GM12874 (cell line): ENCODE measurements around the gene PSMC3IP.
"Not testable (repeated sequence)": the region's sequence is repeated elsewhere in the genome, so short reads cannot be mapped to it uniquely, and the experiment has no call there.

ENCODE experiments used
- CTCF ChIP-seq: IDR thresholded peaks from 2 replicates; pipeline ENCODE4 v1.5.1; 2011; ENCODE audit warnings: low read depth, mild to moderate bottlenecking, control low read depth, low read length, moderate library complexity; ENCODE audit not compliant: insufficient read depth

PSMC3IP gene

GRCh38 chr17:42553161-42553818 lies 24.2 kb downstream of the PSMC3IP start:
- no peak for TF ChIP-seq CTCF

DNA sequence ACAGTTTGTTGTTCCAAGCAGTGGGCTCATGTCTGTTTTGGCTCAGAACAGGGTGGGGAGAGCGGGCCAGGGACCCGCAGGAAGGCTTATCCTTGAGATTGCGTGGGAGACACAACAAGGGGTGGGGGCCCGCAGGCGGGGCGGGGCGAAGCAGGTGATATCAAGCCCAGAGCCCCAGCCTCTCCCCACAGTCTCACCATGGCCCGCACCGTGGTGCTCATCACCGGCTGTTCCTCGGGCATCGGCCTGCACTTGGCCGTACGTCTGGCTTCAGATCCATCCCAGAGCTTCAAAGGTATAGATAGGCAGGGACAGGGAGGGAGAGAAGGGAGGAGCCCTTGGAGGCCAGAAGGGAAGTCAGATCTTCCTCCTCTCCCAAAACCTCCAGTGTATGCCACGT lies 24.8 kb downstream of the PSMC3IP start, which contains the start of gene HSD17B1:
Gene HSD17B1, plus strand, starts transcription at position 188 of the 400 bp plus-strand sequence. Its CDS starts 11 bp downstream, at position 199.
- TF ChIP-seq CTCF: not testable (repeated sequence)

GRCh38 chr17:42548993-42549755 lies 28.4 kb downstream of the PSMC3IP start:
- TF ChIP-seq CTCF: no peak

- 0 out of 2 replicates have a peak, but pooled peaks have one; percentile 39 for TF ChIP-seq CTCF
Observed at GRCh38 chr17:42548070-42548837, 29.3 kb downstream of the PSMC3IP start.

DNA sequence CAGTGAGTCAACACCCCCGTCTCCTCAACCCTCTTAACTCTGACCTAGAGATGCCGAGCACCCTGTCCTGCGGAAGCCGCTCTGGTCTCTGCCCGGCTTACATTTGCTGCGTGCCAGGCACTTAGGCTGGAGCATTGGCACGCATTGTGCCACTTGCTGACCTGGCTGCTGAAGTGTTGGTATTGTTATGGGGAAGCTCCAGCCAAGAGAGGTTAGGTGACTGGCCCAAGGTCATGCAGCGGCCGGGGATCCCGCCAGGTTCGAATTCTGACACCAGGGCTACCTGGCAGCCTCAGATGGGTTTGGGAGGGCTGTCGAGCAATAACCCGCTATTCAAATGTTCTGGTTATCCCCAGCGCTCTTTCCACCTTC lies 29.8 kb downstream of the PSMC3IP start:
- no peak for TF ChIP-seq CTCF

GRCh38 chr17:42547001-42547461 lies 30.5 kb downstream of the PSMC3IP start:
- no peak for TF ChIP-seq CTCF

DNA sequence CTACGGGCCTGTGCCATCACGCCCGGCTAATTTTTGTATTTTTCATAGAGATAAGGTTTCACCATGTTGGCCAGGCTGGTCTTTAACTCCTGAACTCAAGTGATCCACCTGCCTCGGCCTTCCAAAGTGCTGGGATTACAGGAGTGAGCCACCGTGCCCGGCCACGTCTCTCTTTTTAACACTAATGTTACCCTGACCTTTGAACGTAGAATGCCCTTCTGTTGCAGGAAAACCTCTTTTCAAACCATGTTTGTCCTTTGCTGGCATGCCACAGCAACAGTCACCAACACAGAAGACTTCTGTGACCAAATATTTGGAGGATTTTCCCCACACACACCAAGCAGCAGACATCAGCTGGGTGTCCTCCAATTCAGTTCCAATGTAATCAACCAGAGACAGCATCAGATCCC lies 32.6 kb downstream of the PSMC3IP start:
- TF ChIP-seq CTCF: no peak
